Psoas muscle (tissue), 8 donors: ENCODE measurements around the gene PRDM15. TPM values are rescaled to one million over a fixed set of nuclear protein-coding genes. Genes with fewer than 3 reads are reported as not detected.

Experiments used
- ATAC-seq, 4 donors: fragments of 200-7000 bp; cut with Tn5 transposase; one replicate each; pipeline ENCODE4 v1.9.1; 2020; ENCODE audit warnings: moderate library complexity in 3 of 4, mild to moderate bottlenecking in 2 of 4
- DNase-seq, 2 donors: peaks; one replicate each; pipeline ENCODE4 v3.0.0-alpha.2; 2020
- H3K27ac ChIP-seq: fragments of 200-600 bp; one replicate; pipeline ENCODE4 v1.8.0; 2022
- H3K27me3 ChIP-seq, 3 donors: fragments of 200-600 bp in 1 of 3; one replicate each; pipeline versions ENCODE4 v1.6.1 to v1.8.0; 2013 to 2022; ENCODE audit warnings: low read length in 2 of 3, mild to moderate bottlenecking in 2 of 3, moderate library complexity in 1 of 3; ENCODE audit not compliant: insufficient read depth in 3 of 3
- H3K36me3 ChIP-seq, 2 donors: fragments of 200-600 bp in 1 of 2; one replicate each; pipeline versions ENCODE4 v1.6.1 to v1.8.0; 2013 to 2022; ENCODE audit warnings: low read depth in 1 of 2, mild to moderate bottlenecking in 1 of 2, moderate library complexity in 1 of 2; ENCODE audit not compliant: insufficient read depth in 1 of 2
- H3K4me1 ChIP-seq: fragments of 200-600 bp; one replicate; pipeline ENCODE4 v1.8.0; 2022
- H3K4me3 ChIP-seq: fragments of 200-600 bp; one replicate; pipeline ENCODE4 v1.8.0; 2022; ENCODE audit warnings: mild to moderate bottlenecking
- H3K9me3 ChIP-seq: fragments of 200-600 bp; one replicate; pipeline ENCODE4 v1.8.0; 2022
- CTCF ChIP-seq: fragments of 200-600 bp; IDR thresholded peaks from one replicate; pipeline ENCODE4 v1.8.0; 2022; ENCODE audit warnings: antibody characterized with exemption
- WGBS, 3 donors: extraction: QIAGEN DNeasy Blood & Tissue Kit; methylation state at CpG; one replicate each; pipeline versions ENCODE4 v1.1.6 to v1.1.7; 2013; 5-methylcytosine and 5-hydroxymethylcytosine counted together
- intact Hi-C, 2 donors: fragments of 100-400 bp; cut with DNase I; formaldehyde crosslinking; loops; one replicate each; pipeline versions ENCODE4 v1.11.0 to v1.14.2; 2022
- polyA plus RNA-seq, 3 donors: library from polyadenylated mRNA; stranded (reverse); fragments of 200-250 nt; gene quantifications; one replicate each; pipeline ENCODE4 v1.2.3, GENCODE V29; 2013
- total RNA-seq, 4 donors: library from RNA; stranded (reverse); fragmentation: NEBNext Ultra II Directional in 2 of 4; extraction: Animal tissue kit (Norgen Biotek cat#: 25700) in 2 of 4; gene quantifications; one replicate each; pipeline versions ENCODE4 v1.2.1 to v1.2.4, GENCODE V29; 2021 to 2023
- donor health status: healthy with polysubstance abuse.
- donor health status: DM: no; HTN: no; CAD: no; lungs with moderate emphysema.
- donor health status: Bipolar disorder and iron deficiency.
- donor health status: healthy.
- donor health status: DM: yes; HTN: yes; CAD: no.
- donor health status: DM: no; HTN: no; CAD: no.
- donor health status: DM: no; HTN: no; CAD: no.
- donor health status: DM: yes; HTN: yes; CAD: no.

Gene PRDM15
- total and polyA plus RNA-seq, 7 donors, result 2.2 to 6.4 (median 3.7) TPM

GRCh38 chr21:41799763-41800162 is 79.4 kb downstream of the PRDM15 start:
- H3K27ac ChIP-seq, result no peak overlapping the region
- no peak overlapping the region for H3K4me3 ChIP-seq
- 93 to 97% (median 95%) methylated on average over 7 of the region's 7 CpGs for WGBS, 3 donors
- H3K27me3 ChIP-seq, result no peaks in the 10 kb centered on the region
- intact Hi-C loops, result no loop called here
- ATAC-seq (no peak), DNase-seq (no peak)
- H3K9me3 ChIP-seq, result no peaks in the 10 kb centered on the region
- TF ChIP-seq CTCF, result no peak
- peaks cover 12% of the 10 kb centered on the region for H3K4me1 ChIP-seq
- peaks cover 0 to 42% of the 10 kb centered on the region in 2 donors for H3K36me3 ChIP-seq

- Histone ChIP-seq H3K4me1 (peaks cover 10% of the 10 kb centered on the region), H3K36me3 (peaks cover 0 to 42% of the 10 kb centered on the region in 2 donors), H3K9me3 (no peaks in the 10 kb centered on the region), H3K27ac (no peak overlapping the region), H3K27me3 (no peaks in the 10 kb centered on the region), H3K4me3 (no peak overlapping the region)
- no peak for TF ChIP-seq CTCF
- no peak for DNase-seq
- intact Hi-C loops, result no loop called here
- WGBS, 3 donors, result 91 to 97% (median 94%) methylated on average over 20 of the region's 20 CpGs
- ATAC-seq, result no peak
Measured at GRCh38 chr21:41798326-41798725, 80.8 kb downstream of the PRDM15 start.

GRCh38 chr21:41796476-41797080 is 82.6 kb downstream of the PRDM15 start:
- H3K9me3 ChIP-seq, result peaks cover 11% of the 10 kb centered on the region
- peaks cover 0 to 36% of the 10 kb centered on the region in 2 donors for H3K36me3 ChIP-seq
- H3K4me1 ChIP-seq, result no peaks in the 10 kb centered on the region
- H3K27ac ChIP-seq, result no peak overlapping the region
- intact Hi-C loops, result no loop called here
- ATAC-seq (no peak), DNase-seq (no peak)
- no peak overlapping the region for H3K4me3 ChIP-seq
- WGBS, 3 donors, result 89 to 92% (median 91%) methylated on average over 14 of the region's 14 CpGs
- TF ChIP-seq CTCF, result no peak
- H3K27me3 ChIP-seq, result no peaks in the 10 kb centered on the region

- 62 to 68% (median 68%) methylated on average over 3 of the region's 3 CpGs for whole genome bisulfite sequencing, 3 donors
- no peak overlapping the region for H3K27ac ChIP-seq
- DNase-seq (no peak), ATAC-seq (no peak)
- H3K36me3 ChIP-seq, result peaks cover 0 to 28% of the 10 kb centered on the region in 2 donors
- no peak for TF ChIP-seq CTCF
- no peak overlapping the region for H3K4me3 ChIP-seq
- peaks cover 11% of the 10 kb centered on the region for H3K9me3 ChIP-seq
- no peaks in the 10 kb centered on the region for H3K4me1 ChIP-seq
- intact Hi-C loops, result no loop called here
- no peaks in the 10 kb centered on the region for H3K27me3 ChIP-seq
Measured at GRCh38 chr21:41795726-41796125, 83.4 kb downstream of the PRDM15 start.

DNA sequence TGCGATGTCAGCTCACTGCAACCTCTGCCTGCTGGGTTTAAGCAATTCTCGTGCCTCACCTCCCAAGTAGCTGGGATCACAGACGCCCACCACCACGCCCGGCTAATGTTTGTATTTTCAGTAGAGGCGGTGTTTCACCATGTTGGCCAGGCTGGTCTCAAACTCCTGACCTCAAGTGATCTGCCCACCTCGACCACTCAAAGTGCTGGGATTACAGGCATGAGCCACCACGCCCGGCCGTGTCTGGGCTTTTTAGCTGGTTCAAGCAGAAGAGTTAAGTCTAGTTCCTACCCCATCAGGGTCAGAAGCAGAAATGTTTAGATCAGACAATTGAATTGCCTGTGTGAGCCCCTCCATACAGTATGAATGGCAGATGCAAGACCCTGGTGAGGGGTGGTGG is 84.5 kb downstream of the PRDM15 start:
- Histone ChIP-seq H3K4me1 (no peaks in the 10 kb centered on the region), H3K9me3 (peaks cover 11% of the 10 kb centered on the region), H3K4me3 (no peak overlapping the region), H3K27me3 (no peaks in the 10 kb centered on the region), H3K36me3 (peaks cover 0 to 16% of the 10 kb centered on the region in 2 donors), H3K27ac (no peak overlapping the region)
- 89 to 91% (median 91%) methylated on average over 10 of the region's 10 CpGs for WGBS, 3 donors
- intact Hi-C loops, result no loop called here
- no peak for ATAC-seq
- no peak for TF ChIP-seq CTCF
- no peak for DNase-seq
